ENCODE measurements around the gene PPP2R2D.

DNA sequence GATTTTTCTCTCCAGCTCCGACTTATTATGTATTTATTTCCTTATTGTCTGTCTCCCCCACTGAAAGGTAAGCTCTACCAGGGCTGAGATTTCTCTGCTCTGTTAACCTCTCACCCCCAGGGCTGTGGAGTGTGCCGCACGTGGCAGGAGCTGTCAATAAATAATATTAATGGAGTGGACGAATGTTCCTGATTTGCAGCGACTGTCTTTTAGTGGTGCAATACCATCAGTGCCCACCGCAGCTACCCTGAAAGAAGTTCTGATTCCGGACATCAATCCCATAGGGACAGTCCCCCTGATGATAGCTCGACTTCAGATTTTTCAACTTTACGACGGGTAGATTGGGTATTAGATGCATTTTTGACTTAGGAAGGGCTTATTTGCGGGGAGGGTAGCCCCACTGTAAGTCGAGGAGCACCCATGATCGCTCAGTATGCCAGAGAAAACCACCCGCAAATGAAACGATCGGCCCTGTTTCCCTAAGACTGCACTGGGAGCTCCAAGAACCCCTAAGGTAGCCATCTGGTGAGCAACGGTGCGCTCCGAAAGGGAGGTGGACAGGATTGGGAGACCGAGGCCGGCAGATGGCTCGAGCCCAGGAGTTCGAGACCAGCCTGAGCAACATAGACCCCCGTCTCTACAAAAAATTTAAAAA lies 986 bp upstream of the PPP2R2D start:
- no peak for TF ChIP-seq POLR2A (IDR thresholded peaks at IDR 0.05)
- TF ChIP-seq, protein P1, sequence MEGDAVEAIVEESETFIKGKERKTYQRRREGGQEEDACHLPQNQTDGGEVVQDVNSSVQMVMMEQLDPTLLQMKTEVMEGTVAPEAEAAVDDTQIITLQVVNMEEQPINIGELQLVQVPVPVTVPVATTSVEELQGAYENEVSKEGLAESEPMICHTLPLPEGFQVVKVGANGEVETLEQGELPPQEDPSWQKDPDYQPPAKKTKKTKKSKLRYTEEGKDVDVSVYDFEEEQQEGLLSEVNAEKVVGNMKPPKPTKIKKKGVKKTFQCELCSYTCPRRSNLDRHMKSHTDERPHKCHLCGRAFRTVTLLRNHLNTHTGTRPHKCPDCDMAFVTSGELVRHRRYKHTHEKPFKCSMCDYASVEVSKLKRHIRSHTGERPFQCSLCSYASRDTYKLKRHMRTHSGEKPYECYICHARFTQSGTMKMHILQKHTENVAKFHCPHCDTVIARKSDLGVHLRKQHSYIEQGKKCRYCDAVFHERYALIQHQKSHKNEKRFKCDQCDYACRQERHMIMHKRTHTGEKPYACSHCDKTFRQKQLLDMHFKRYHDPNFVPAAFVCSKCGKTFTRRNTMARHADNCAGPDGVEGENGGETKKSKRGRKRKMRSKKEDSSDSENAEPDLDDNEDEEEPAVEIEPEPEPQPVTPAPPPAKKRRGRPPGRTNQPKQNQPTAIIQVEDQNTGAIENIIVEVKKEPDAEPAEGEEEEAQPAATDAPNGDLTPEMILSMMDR (IDR thresholded peaks at IDR 0.05) = no peak
